ENCODE data around the gene RNF13. TPM values are rescaled to one million over a fixed set of nuclear protein-coding genes. Genes with fewer than 3 reads are reported as not detected.
"Not testable (repeated sequence)": the region's sequence is repeated elsewhere in the genome, so short reads cannot be mapped to it uniquely, and the experiment has no call there.

RNF13 gene
- total RNA-seq, 1 donor from 2014 or later: 66.0 TPM

- Histone ChIP-seq H3K9me3 (no peaks in the 10 kb centered on the region), H3K27ac (no peak overlapping the region), H3K4me1 (no peaks in the 10 kb centered on the region), H3K4me3 (no peak overlapping the region), H3K27me3 (no peaks in the 10 kb centered on the region), H3K36me3 (peaks cover 0 to 13% of the 10 kb centered on the region in 2 donors)
- no peak for DNase-seq (ENCODE audit: extremely low spot score in 2 of 2)
- intact Hi-C loops (cut with DNase I): no loop called here
- no peak for TF ChIP-seq CTCF (IDR thresholded peaks at IDR 0.05)
- no peak for TF ChIP-seq POLR2AphosphoS5 (IDR thresholded peaks at IDR 0.05; ENCODE audit: insufficient read depth in 1 of 2, low read depth in 1 of 2)
- TF ChIP-seq POLR2A (IDR thresholded peaks at IDR 0.05): no peak
Observed at GRCh38 chr3:149920119-149920518, 107.1 kb downstream of the RNF13 start.

GRCh38 chr3:149933008-149933407 is 120.0 kb downstream of the RNF13 start:
- Histone ChIP-seq H3K4me3 (no peak overlapping the region), H3K9me3 (no peaks in the 10 kb centered on the region), H3K27ac (no peak overlapping the region), H3K36me3 (peaks cover 0 to 12% of the 10 kb centered on the region in 2 donors), H3K4me1 (no peaks in the 10 kb centered on the region), H3K27me3 (no peaks in the 10 kb centered on the region)
- TF ChIP-seq CTCF (IDR thresholded peaks at IDR 0.05) (no peak), POLR2A (IDR thresholded peaks at IDR 0.05) (no peak), POLR2AphosphoS5 (IDR thresholded peaks at IDR 0.05; ENCODE audit: insufficient read depth in 1 of 2, low read depth in 1 of 2) (no peak)
- intact Hi-C loops (cut with DNase I): no loop called here
- no peak for DNase-seq (ENCODE audit: extremely low spot score in 2 of 2)

- no peaks in the 10 kb centered on the region for H3K27me3 ChIP-seq
Observed at GRCh38 chr3:149933858-149934257, 120.8 kb downstream of the RNF13 start.

GRCh38 chr3:149934524-149934923 is 121.5 kb downstream of the RNF13 start:
- Histone ChIP-seq H3K36me3 (peaks cover 0 to 3% of the 10 kb centered on the region in 2 donors), H3K9me3 (no peaks in the 10 kb centered on the region), H3K27ac (no peak overlapping the region), H3K4me1 (no peaks in the 10 kb centered on the region), H3K4me3 (no peak overlapping the region), H3K27me3 (no peaks in the 10 kb centered on the region)
- DNase-seq (ENCODE audit: extremely low spot score in 2 of 2): no peak
- TF ChIP-seq CTCF (IDR thresholded peaks at IDR 0.05): no peak
- TF ChIP-seq POLR2A (IDR thresholded peaks at IDR 0.05): no peak
- TF ChIP-seq POLR2AphosphoS5 (IDR thresholded peaks at IDR 0.05; ENCODE audit: insufficient read depth in 1 of 2, low read depth in 1 of 2): no peak
- intact Hi-C loops (cut with DNase I): no loop called here

More at GRCh38 chr3:149933858-149934257, 120.8 kb downstream of the RNF13 start:
- intact Hi-C loops (cut with DNase I): no loop called here
- peaks cover 0 to 9% of the 10 kb centered on the region in 2 donors for H3K36me3 ChIP-seq
- no peak for TF ChIP-seq CTCF (IDR thresholded peaks at IDR 0.05)
- TF ChIP-seq POLR2AphosphoS5 (IDR thresholded peaks at IDR 0.05; ENCODE audit: insufficient read depth in 1 of 2, low read depth in 1 of 2): no peak
- no peak for TF ChIP-seq POLR2A (IDR thresholded peaks at IDR 0.05)
- H3K9me3 ChIP-seq: no peaks in the 10 kb centered on the region
- H3K27ac ChIP-seq: no peak overlapping the region
- no peak overlapping the region for H3K4me3 ChIP-seq
- no peak for DNase-seq (ENCODE audit: extremely low spot score in 2 of 2)
- no peaks in the 10 kb centered on the region for H3K4me1 ChIP-seq

GRCh38 chr3:149936812-149937230 is 123.8 kb downstream of the RNF13 start:
- Histone ChIP-seq H3K27ac (no peak overlapping the region), H3K9me3 (no peaks in the 10 kb centered on the region), H3K4me1 (no peaks in the 10 kb centered on the region), H3K36me3 (peaks cover 0 to 3% of the 10 kb centered on the region in 2 donors), H3K27me3 (no peaks in the 10 kb centered on the region), H3K4me3 (no peak overlapping the region)
- TF ChIP-seq CTCF (IDR thresholded peaks at IDR 0.05) (peak in 1 of 3 experiments; percentile 34), POLR2AphosphoS5 (IDR thresholded peaks at IDR 0.05; ENCODE audit: insufficient read depth in 1 of 2, low read depth in 1 of 2) (no peak), POLR2A (IDR thresholded peaks at IDR 0.05) (no peak)
- intact Hi-C loops (cut with DNase I): no loop called here
- DNase-seq (ENCODE audit: extremely low spot score in 2 of 2): no peak

- DNase-seq (ENCODE audit: extremely low spot score in 2 of 2); H3K27me3 ChIP-seq; H3K27ac ChIP-seq; H3K4me3 ChIP-seq; H3K4me1 ChIP-seq; H3K36me3 ChIP-seq; intact Hi-C loops (cut with DNase I); H3K9me3 ChIP-seq: not testable (repeated sequence)
Observed at GRCh38 chr3:149938392-149939055, 125.5 kb downstream of the RNF13 start.

Data from vagina (tissue), 2 donors.